Karpas-422 (cell line): Measurements from ENCODE around the gene TM4SF4. TPM values are rescaled to one million over a fixed set of nuclear protein-coding genes. Genes with fewer than 3 reads are reported as not detected.
"Not testable (repeated sequence)": the region's sequence is repeated elsewhere in the genome, so short reads cannot be mapped to it uniquely, and the experiment has no call there.

Source experiments
- DNase-seq: peaks from one replicate; pipeline ENCODE4 v3.0.0-alpha.2; 2015
- H2AFZ ChIP-seq: fragments of 200-600 bp; sonication (generic); 2 replicates; pipeline ENCODE4 v1.6.1; 2014; ENCODE audit warnings: antibody characterized with exemption, low read length, mixed read lengths
- H3K27ac ChIP-seq: fragments of 200-600 bp; sonication (generic); 2 replicates; pipeline ENCODE4 v1.5.1; 2014; ENCODE audit warnings: mild to moderate bottlenecking, low read length, moderate library complexity
- H3K27me3 ChIP-seq: fragments of 200-600 bp; sonication (generic); 2 replicates; pipeline ENCODE4 v1.6.1; 2014; ENCODE audit warnings: low read length, mixed read lengths
- H3K36me3 ChIP-seq: fragments of 200-600 bp; sonication (generic); 2 replicates; pipeline ENCODE4 v1.6.1; 2014; ENCODE audit warnings: low read length, mixed read lengths; ENCODE audit not compliant: insufficient read depth
- H3K4me1 ChIP-seq: fragments of 200-600 bp; sonication (generic); 2 replicates; pipeline ENCODE4 v1.6.1; 2014; ENCODE audit warnings: mild to moderate bottlenecking, low read length, mixed read lengths
- H3K4me2 ChIP-seq: fragments of 200-600 bp; sonication (generic); 2 replicates; pipeline ENCODE4 v1.6.1; 2014; ENCODE audit warnings: low read length, low read depth, mild to moderate bottlenecking; ENCODE audit not compliant: poor library complexity, severe bottlenecking
- H3K4me3 ChIP-seq: fragments of 200-600 bp; sonication (generic); 2 replicates; pipeline ENCODE4 v1.5.1; 2014; ENCODE audit warnings: mild to moderate bottlenecking, antibody characterized with exemption, low read length, mixed read lengths
- H3K79me2 ChIP-seq: fragments of 200-600 bp; sonication (generic); 2 replicates; pipeline ENCODE4 v1.6.1; 2014; ENCODE audit warnings: mild to moderate bottlenecking, low read length, mixed read lengths
- H3K9ac ChIP-seq: fragments of 200-600 bp; sonication (generic); 2 replicates; pipeline ENCODE4 v1.6.0; 2014; ENCODE audit warnings: low read length
- H3K9me2 ChIP-seq: fragments of 200-600 bp; sonication (generic), shearing (Covaris generic); replicated peaks from 2 replicates; pipeline ENCODE4 v1.6.0; 2014; ENCODE audit warnings: mild to moderate bottlenecking, low read length, moderate library complexity; ENCODE audit not compliant: insufficient read depth
- H3K9me3 ChIP-seq: fragments of 300-700, 200-600 bp; sonication (generic); 2 replicates; pipeline ENCODE4 v1.6.1; 2014; ENCODE audit warnings: low read length, mixed read lengths
- H4K20me1 ChIP-seq: fragments of 200-600 bp; sonication (generic); 2 replicates; pipeline ENCODE4 v1.6.1; 2014; ENCODE audit warnings: mild to moderate bottlenecking, antibody characterized with exemption, low read length, low read depth; ENCODE audit not compliant: insufficient read depth
- total RNA-seq: library from RNA; depleted of rRNA; stranded (reverse); fragments of >200 nt; shearing (Covaris generic); gene quantifications from 2 replicates; pipeline ENCODE4 v1.2.3, GENCODE V29; 2014; ENCODE audit warnings: low replicate concordance

TM4SF4 gene
- total RNA-seq, 1 experiment from 2014 or later: not detected

- Histone ChIP-seq H4K20me1 (no peaks in the 10 kb centered on the region), H3K27ac (no peak overlapping the region), H3K36me3 (no peaks in the 10 kb centered on the region), H3K4me2 (no peak overlapping the region), H3K27me3 (no peaks in the 10 kb centered on the region), H3K79me2 (no peaks in the 10 kb centered on the region), H3K4me3 (no peak overlapping the region), H2AFZ (no peak overlapping the region), H3K9ac (no peak overlapping the region), H3K9me3 (no peaks in the 10 kb centered on the region), H3K4me1 (peaks cover 6% of the 10 kb centered on the region), H3K9me2 (no peaks in the 10 kb centered on the region)
- DNase-seq: no peak
These were observed 36.8 kb upstream of the TM4SF4 start for GRCh38 chr3:149437710-149438109.

DNA sequence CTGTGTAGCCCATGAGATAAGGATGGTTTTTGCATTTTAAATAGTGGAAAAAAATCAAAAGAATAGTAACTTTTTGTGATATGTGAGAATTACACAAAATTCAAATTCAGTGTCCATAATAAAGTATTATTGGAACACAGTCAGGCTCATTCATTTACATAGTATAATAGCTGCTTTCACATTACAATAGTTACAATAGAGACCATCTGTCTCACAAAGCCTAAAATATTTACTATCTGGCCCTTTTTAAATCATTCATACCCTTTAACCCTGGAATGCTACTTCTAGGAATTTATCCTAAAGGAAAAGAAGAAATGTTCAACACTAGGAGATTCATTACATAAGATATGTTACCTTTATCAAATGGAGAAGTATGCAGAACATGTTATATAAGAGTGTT, 35.5 kb upstream of the TM4SF4 start:
- no peak overlapping the region for H2AFZ ChIP-seq
- no peaks in the 10 kb centered on the region for H3K79me2 ChIP-seq

GRCh38 chr3:149441642-149442041, 32.9 kb upstream of the TM4SF4 start:
- Histone ChIP-seq H3K4me3 (no peak overlapping the region), H3K4me1 (peaks cover 12% of the 10 kb centered on the region), H3K4me2 (no peak overlapping the region), H3K27ac (no peak overlapping the region), H3K27me3 (no peaks in the 10 kb centered on the region), H3K9ac (no peak overlapping the region), H3K9me3 (no peaks in the 10 kb centered on the region), H3K36me3 (no peaks in the 10 kb centered on the region), H3K79me2 (no peaks in the 10 kb centered on the region), H4K20me1 (no peaks in the 10 kb centered on the region), H3K9me2 (no peaks in the 10 kb centered on the region), H2AFZ (no peak overlapping the region)
- no peak for DNase-seq

More for the DNA sequence above, 35.5 kb upstream of the TM4SF4 start:
- Histone ChIP-seq H3K4me1 (peaks cover 12% of the 10 kb centered on the region), H4K20me1 (no peaks in the 10 kb centered on the region), H3K27ac (no peak overlapping the region), H3K9ac (no peak overlapping the region), H3K4me2 (no peak overlapping the region), H3K9me2 (no peaks in the 10 kb centered on the region), H3K36me3 (no peaks in the 10 kb centered on the region), H3K27me3 (no peaks in the 10 kb centered on the region), H3K4me3 (no peak overlapping the region), H3K9me3 (no peaks in the 10 kb centered on the region)
- no peak for DNase-seq

DNA sequence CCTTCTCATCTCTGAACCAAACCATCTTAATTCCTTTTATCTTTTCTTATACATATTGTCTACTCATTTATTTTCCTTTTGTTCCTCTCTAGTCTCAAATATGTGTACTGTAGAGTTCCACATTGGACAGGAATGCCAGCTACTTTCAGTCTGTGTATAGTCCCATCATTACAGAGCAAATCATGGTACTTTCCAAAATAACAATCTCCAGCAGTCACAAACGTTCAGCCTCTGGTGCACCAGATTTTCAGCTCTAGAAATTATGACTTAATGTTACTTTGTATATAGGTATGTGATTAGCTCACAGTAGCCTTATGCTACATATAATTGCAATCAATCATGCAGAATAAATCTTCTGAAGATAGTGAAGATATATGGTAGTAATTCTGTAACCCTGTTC, 32.5 kb upstream of the TM4SF4 start:
- Histone ChIP-seq H3K4me1 (peaks cover 12% of the 10 kb centered on the region), H2AFZ (no peak overlapping the region), H3K36me3 (no peaks in the 10 kb centered on the region), H3K9me3 (no peaks in the 10 kb centered on the region), H3K4me3 (no peak overlapping the region), H4K20me1 (no peaks in the 10 kb centered on the region), H3K9ac (no peak overlapping the region), H3K9me2 (no peaks in the 10 kb centered on the region), H3K27ac (no peak overlapping the region), H3K27me3 (no peaks in the 10 kb centered on the region), H3K79me2 (no peaks in the 10 kb centered on the region), H3K4me2 (no peak overlapping the region)
- no peak for DNase-seq

DNA sequence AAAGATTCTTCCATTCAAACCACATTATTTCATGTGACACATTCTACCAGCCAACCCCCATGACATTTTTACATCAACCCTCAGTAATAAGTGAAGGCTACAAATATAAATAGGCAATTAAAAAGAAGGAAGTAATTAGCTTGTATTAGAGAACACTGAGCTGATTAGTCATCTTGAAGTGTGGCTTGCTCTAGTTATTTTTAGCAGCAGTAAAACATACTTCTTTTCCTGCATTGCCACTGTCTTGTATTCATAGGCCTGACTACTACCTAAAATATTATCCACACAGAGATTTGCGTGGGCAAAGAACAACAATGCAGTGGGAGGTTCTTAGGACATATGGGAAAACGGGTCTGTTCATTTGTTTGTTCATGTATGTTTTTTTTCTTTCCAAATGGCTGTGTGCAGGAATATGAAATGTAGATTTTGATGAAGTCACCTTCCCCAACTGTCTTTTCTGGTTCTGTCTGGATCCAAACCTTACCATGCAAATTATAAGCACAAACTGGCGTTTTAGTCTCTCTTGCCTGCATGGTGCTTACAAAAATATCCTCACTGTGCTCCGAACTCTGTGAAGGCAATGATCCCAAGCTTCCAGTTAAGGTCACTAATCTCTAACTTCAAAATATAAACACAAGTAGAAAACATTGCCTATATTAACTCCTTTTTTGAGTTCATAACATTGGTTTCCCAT, 31.5 kb upstream of the TM4SF4 start:
- Histone ChIP-seq H3K36me3 (no peaks in the 10 kb centered on the region), H3K4me3 (no peak overlapping the region), H3K9ac (no peak overlapping the region), H2AFZ (no peak overlapping the region), H3K79me2 (no peaks in the 10 kb centered on the region), H3K4me2 (no peak overlapping the region), H3K27ac (no peak overlapping the region), H3K9me3 (no peaks in the 10 kb centered on the region), H3K9me2 (no peaks in the 10 kb centered on the region), H4K20me1 (no peaks in the 10 kb centered on the region), H3K27me3 (no peaks in the 10 kb centered on the region), H3K4me1 (peaks cover 12% of the 10 kb centered on the region)
- peak; percentile 58 for DNase-seq

- no peaks in the 10 kb centered on the region for H3K9me3 ChIP-seq
- H2AFZ ChIP-seq: no peak overlapping the region
- no peaks in the 10 kb centered on the region for H3K79me2 ChIP-seq
- no peaks in the 10 kb centered on the region for H3K36me3 ChIP-seq
- no peak overlapping the region for H3K9ac ChIP-seq
- no peak overlapping the region for H3K27ac ChIP-seq
- peaks cover 12% of the 10 kb centered on the region for H3K4me1 ChIP-seq
- no peaks in the 10 kb centered on the region for H3K27me3 ChIP-seq
- no peaks in the 10 kb centered on the region for H3K9me2 ChIP-seq
- H4K20me1 ChIP-seq: no peaks in the 10 kb centered on the region
- H3K4me3 ChIP-seq: no peak overlapping the region
- no peak for DNase-seq
- H3K4me2 ChIP-seq: no peak overlapping the region
These were observed 31.0 kb upstream of the TM4SF4 start for GRCh38 chr3:149443545-149443912.

DNA sequence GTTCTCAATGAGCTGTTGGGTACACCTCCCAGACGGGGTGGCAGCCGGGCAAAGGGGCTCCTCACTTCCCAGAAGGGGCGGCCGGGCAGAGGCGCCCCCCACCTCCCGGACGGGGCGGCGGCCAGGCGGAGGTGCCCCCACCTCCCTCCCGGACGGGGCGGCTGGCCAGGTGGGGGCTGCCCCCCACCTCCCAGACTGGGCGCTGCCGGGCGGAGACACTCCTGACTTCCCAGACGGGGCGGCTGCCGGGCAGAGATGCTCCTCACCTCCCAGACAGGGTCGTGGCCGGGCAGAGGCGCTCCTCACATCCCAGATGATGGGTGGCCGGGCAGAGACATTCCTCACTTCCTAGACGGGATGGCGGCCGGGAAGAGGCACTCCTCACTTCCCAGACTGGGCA, 29.6 kb upstream of the TM4SF4 start:
- not testable (repeated sequence) for DNase-seq, H3K9me2 ChIP-seq, H2AFZ ChIP-seq, H3K27ac ChIP-seq, H3K36me3 ChIP-seq, H3K4me2 ChIP-seq, H3K4me3 ChIP-seq, H3K79me2 ChIP-seq, H3K9me3 ChIP-seq, H3K27me3 ChIP-seq, H4K20me1 ChIP-seq, H3K9ac ChIP-seq
- peaks cover 12% of the 10 kb centered on the region for H3K4me1 ChIP-seq

DNA sequence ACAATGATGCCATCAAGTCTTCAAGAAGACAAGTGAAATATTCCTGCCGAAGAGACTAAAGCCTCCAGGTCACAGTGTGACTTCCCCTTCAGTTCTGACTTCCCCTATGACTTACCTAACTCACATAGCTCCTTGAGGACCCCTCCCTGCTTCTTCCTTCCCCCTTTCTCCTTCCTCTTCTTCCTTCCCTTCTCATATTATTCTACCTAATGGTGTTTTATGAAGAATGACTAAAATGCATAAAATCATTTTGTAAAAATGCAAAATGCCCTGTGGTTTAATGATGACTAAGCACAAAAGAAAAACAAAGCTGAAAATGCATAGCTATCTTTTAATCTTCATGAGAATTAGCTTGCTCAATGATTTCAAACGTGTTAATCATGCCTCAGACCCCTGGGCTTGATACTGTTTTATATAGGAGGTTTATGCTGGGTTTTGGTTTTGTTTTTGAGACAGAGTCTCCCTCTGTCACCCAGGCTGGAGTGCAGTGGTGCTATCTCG, 26.1 kb upstream of the TM4SF4 start:
- Histone ChIP-seq H4K20me1 (no peaks in the 10 kb centered on the region), H3K9ac (no peak overlapping the region), H3K4me1 (no peaks in the 10 kb centered on the region), H3K36me3 (no peaks in the 10 kb centered on the region), H3K9me3 (peaks cover 3% of the 10 kb centered on the region; the same call in 1 of the 2 replicates), H3K79me2 (no peaks in the 10 kb centered on the region), H2AFZ (no peak overlapping the region), H3K4me2 (no peak overlapping the region), H3K27ac (no peak overlapping the region), H3K4me3 (no peak overlapping the region), H3K27me3 (no peaks in the 10 kb centered on the region), H3K9me2 (no peaks in the 10 kb centered on the region)
- DNase-seq: no peak
